GM13977 (cell line): ENCODE results near the gene ABHD10.

Experiments used
- DNase-seq: peaks from one replicate; pipeline ENCODE4 v3.0.0; 2012; ENCODE audit warnings: low spot score
- CTCF ChIP-seq: IDR thresholded peaks from 2 replicates; pipeline ENCODE4 v1.5.1; 2012; ENCODE audit warnings: mild to moderate bottlenecking, control low read depth; ENCODE audit not compliant: insufficient read depth; ENCODE audit errors: extremely low read depth, missing control alignments
- in situ Hi-C: fragments of 300-500 bp; cut with MboI; formaldehyde crosslinking; loops from one replicate; pipeline ENCODE4 v1.12.0; 2022; ENCODE audit warnings: low sequenced_read_pairs, low pct_unique_long_range_greater_than_20kb, mixed read lengths, inconsistent platforms; ENCODE audit not compliant: unreplicated experiment

Gene ABHD10

DNA sequence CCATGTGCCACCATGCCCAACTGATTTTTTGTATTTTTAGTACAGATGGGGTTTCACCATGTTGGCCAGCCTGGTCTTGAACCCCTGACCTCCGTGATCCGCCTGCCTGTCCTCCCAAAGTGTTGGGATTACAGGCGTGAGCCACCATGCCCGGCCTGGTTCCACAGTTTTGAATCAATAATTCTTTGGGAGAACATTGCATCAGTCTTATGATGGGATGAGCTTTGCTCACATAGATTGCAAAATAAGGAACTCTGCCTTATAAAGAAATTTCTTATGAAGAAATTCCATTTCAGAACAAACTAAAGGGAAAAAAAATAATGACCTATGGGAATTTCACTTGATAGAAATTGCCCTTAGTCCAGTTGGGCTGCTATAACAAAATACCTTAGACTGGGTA, 39.9 kb downstream of the ABHD10 start:
- DNase-seq: no peak
- in situ Hi-C loops: no loop called here
- no peak for TF ChIP-seq CTCF

- DNase-seq: no peak
- in situ Hi-C loops: no loop called here
Measured at GRCh38 chr3:112019716-112020115, 40.9 kb downstream of the ABHD10 start.

GRCh38 chr3:112020674-112021085, 41.9 kb downstream of the ABHD10 start:
- in situ Hi-C loops: no loop called here
- DNase-seq: no peak
- TF ChIP-seq CTCF: no peak

More at GRCh38 chr3:112019716-112020115, 40.9 kb downstream of the ABHD10 start:
- TF ChIP-seq CTCF: no peak

GRCh38 chr3:112027142-112027541, 48.3 kb downstream of the ABHD10 start:
- DNase-seq: no peak
- in situ Hi-C loops: no loop called here
- TF ChIP-seq CTCF: no peak

- DNase-seq: no peak
- in situ Hi-C loops: no loop called here
- no peak for TF ChIP-seq CTCF
Measured at GRCh38 chr3:112027826-112028225, 49.0 kb downstream of the ABHD10 start.

DNA sequence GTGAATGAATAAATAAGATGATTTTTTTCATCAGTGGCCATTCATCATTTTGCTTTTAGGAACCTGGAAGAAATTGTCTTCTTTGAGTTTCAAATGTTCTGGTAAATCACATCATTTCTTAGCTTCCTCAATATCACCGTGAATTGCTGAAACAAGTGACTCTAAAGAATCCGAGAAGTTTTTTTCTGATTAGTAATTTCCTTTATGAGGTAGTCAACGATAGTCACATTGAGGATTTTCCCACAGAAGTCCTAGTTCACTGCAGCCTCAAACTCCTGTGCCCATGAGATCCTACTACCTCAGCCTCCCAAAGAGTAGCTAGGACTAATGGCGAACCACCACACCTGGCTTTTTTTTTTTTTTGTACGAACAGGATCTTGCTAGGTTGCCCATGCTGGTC, 52.1 kb downstream of the ABHD10 start:
- TF ChIP-seq CTCF: no peak
- DNase-seq: no peak
- in situ Hi-C loops: no loop called here

- no peak for DNase-seq
- in situ Hi-C loops: no loop called here
- no peak for TF ChIP-seq CTCF
Measured at GRCh38 chr3:112032098-112032731, 53.4 kb downstream of the ABHD10 start.
